ENCODE measurements around the gene OR6S1.

The OR6S1 gene

DNA sequence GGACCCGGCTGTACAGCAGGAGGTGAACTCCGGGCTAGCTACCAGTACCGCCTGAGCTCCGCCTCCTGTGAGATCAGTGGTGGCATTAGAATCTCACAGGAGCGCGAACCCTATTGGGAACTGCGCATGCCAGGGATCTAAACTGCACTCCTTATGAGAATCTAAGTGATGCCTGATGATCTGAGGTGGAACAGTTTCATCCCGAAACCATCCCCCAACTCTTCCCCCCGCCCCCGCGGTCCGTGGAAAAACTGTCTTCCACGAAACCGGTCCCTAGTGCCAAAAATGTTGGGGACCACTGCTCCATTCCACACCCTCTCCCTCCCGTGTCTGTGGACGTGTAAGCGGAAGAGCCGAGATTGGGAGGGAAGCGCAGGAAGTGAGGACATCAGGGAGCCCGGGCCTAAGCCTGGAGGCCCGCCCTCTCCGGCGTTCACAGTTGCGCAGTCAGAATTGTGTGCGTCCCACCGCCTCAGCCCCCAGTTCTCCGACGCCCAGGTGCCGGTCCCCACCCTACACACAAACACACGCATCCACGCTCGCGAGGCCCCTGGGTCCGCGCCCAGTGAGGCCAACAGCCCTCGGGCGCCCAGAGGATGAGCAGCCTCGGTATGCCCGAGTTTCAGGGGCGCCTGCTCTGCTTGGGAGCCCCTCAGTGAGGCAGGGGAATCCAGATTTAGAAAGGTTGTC is 41.1 kb upstream of the OR6S1 start:
- Histone ChIP-seq H3K4me1 (ENCODE audit: control insufficient read depth in 1 of 2, insufficient read depth in 2 of 2, low read length in 2 of 2) (peaks cover 19 to 33% of the 10 kb centered on the region in 2 donors), H3K27me3 (ENCODE audit: low read depth, low read length) (no peaks in the 10 kb centered on the region), H3K9me3 (ENCODE audit: control insufficient read depth in 1 of 2, low read length in 2 of 2) (no peaks in the 10 kb centered on the region), H3K27ac (ENCODE audit: low read length) (peak overlapping the region; percentile 100), H3K4me3 (ENCODE audit: low read depth in 1 of 2, low read length in 2 of 2) (peak overlapping the region; percentile 93), H3K36me3 (ENCODE audit: control insufficient read depth in 1 of 2, insufficient read depth in 2 of 2, low read length in 2 of 2) (peaks cover 0 to 4% of the 10 kb centered on the region in 2 donors)

DNA sequence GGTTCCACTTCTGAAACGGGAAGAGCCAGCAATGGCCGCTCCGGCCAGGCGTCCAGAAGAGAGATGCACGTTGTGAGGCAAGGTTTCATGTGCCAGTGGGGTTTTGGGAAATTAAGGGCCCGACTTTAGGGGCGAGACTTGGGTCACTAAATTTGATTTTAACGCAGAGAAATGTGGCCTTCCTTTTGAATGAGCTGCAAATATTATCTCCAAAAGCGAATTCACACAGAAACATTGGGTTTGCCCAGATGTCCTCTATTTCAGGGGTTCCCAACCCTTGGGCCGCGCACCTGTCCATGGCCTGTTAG is 40.6 kb upstream of the OR6S1 start:
- H3K9me3 ChIP-seq (ENCODE audit: control insufficient read depth in 1 of 2, low read length in 2 of 2), result no peaks in the 10 kb centered on the region
- H3K27ac ChIP-seq (ENCODE audit: low read length), result peak overlapping the region; percentile 100

DNA sequence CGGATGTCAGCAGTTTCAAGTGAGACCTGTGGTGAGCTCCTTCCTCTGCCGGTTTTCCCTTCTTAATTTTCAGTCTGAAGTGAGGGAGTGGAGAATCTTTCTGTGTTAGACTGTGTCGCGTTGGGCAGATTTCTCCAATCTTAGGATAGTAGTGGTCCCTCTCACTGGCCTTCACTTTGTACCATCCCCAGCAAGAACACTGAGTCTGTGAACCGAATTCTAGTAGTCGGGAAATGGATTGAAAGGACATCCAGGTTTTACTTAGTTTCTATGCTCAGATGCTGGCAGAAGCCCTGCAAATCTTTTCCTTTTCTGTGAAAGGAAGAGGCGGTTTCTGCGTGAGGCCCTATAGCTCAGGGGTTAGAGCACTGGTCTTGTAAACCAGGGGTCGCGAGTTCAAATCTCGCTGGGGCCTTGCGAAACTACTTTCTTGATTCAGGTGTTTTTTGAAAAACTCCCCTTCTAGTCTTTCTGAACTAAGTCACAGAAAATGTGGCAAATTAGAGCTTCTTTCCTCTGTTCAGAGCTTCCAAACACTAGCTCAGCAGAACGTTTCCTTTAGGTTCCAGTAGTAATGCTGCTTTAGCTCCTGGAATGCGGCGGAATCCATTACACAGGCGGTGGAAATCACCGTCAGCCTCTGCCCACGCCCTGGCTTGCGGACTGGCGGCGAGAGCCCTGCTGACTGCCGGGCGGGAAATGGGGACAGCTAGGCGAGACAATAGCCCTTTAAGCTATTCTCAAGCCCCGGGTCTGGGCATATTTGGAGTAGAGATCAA is 40.0 kb upstream of the OR6S1 start:
- Histone ChIP-seq H3K27me3 (ENCODE audit: low read depth, low read length) (no peaks in the 10 kb centered on the region), H3K27ac (ENCODE audit: low read length) (peak overlapping the region; percentile 100), H3K9me3 (ENCODE audit: control insufficient read depth in 1 of 2, low read length in 2 of 2) (no peaks in the 10 kb centered on the region), H3K36me3 (ENCODE audit: control insufficient read depth in 1 of 2, insufficient read depth in 2 of 2, low read length in 2 of 2) (peaks cover 0 to 4% of the 10 kb centered on the region in 2 donors), H3K4me3 (ENCODE audit: low read depth in 1 of 2, low read length in 2 of 2) (peak overlapping the region; percentile 93), H3K4me1 (ENCODE audit: control insufficient read depth in 1 of 2, insufficient read depth in 2 of 2, low read length in 2 of 2) (peaks cover 19 to 23% of the 10 kb centered on the region in 2 donors)

More for the DNA sequence above, 40.6 kb upstream of the OR6S1 start:
- Histone ChIP-seq H3K27me3 (ENCODE audit: low read depth, low read length) (no peaks in the 10 kb centered on the region), H3K36me3 (ENCODE audit: control insufficient read depth in 1 of 2, insufficient read depth in 2 of 2, low read length in 2 of 2) (peaks cover 0 to 4% of the 10 kb centered on the region in 2 donors), H3K4me1 (ENCODE audit: control insufficient read depth in 1 of 2, insufficient read depth in 2 of 2, low read length in 2 of 2) (peaks cover 19 to 29% of the 10 kb centered on the region in 2 donors), H3K4me3 (ENCODE audit: low read depth in 1 of 2, low read length in 2 of 2) (peak overlapping the region; percentile 93)

DNA sequence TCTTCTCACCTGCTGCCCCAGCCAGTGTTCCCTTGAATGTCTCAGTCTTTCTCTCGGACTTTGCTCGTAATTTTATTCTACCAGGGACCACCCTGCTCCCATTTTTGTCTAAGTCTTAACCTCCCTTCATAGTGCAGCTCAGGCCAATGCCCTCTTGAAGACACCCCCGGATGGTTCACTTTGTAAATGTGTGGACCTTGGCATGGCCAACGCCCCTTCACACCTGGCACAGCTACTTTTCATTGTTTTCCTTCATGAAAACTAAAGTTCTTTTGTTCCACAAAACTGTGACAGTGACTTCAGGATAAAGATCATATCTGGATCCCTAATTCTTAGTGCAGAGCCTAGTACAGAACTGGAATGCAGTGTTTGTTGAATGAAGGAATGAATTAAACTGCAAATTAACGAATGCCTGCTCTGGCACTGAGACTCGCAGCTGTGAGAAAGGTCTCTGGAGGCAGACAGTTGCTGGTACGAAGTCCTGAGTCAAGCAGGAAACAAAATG is 39.4 kb upstream of the OR6S1 start:
- Histone ChIP-seq H3K4me1 (ENCODE audit: control insufficient read depth in 1 of 2, insufficient read depth in 2 of 2, low read length in 2 of 2) (peaks cover 13 to 22% of the 10 kb centered on the region in 2 donors), H3K4me3 (ENCODE audit: low read depth in 1 of 2, low read length in 2 of 2) (peak overlapping the region; percentile 93), H3K36me3 (ENCODE audit: control insufficient read depth in 1 of 2, insufficient read depth in 2 of 2, low read length in 2 of 2) (peaks cover 0 to 4% of the 10 kb centered on the region in 2 donors), H3K27me3 (ENCODE audit: low read depth, low read length) (no peaks in the 10 kb centered on the region), H3K9me3 (ENCODE audit: control insufficient read depth in 1 of 2, low read length in 2 of 2) (no peaks in the 10 kb centered on the region), H3K27ac (ENCODE audit: low read length) (peak overlapping the region; percentile 100)

DNA sequence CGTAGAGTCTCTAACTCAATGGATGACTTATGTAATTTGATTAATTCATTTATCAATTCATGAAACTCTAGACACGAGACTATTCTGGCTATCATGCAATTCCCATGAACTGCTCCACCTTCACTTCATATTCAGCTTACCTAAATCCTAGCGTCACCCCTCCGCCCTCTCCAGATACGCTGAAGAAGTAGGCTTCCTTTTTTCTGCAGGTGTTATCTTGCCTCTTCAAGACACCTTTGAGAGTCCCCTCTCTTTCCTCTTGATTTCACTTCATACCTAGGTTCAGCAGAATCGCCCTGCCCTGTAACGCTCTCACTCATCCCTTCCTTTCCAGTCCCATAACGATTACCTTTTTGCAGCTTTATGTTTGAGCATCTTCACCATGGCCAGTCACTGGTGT is 38.9 kb upstream of the OR6S1 start:
- H3K4me3 ChIP-seq (ENCODE audit: low read depth in 1 of 2, low read length in 2 of 2), result no peak overlapping the region
- H3K4me1 ChIP-seq (ENCODE audit: control insufficient read depth in 1 of 2, insufficient read depth in 2 of 2, low read length in 2 of 2), result peaks cover 12 to 19% of the 10 kb centered on the region in 2 donors
- no peaks in the 10 kb centered on the region for H3K9me3 ChIP-seq (ENCODE audit: control insufficient read depth in 1 of 2, low read length in 2 of 2)
- peaks cover 0 to 4% of the 10 kb centered on the region in 2 donors for H3K36me3 ChIP-seq (ENCODE audit: control insufficient read depth in 1 of 2, insufficient read depth in 2 of 2, low read length in 2 of 2)
- H3K27me3 ChIP-seq (ENCODE audit: low read depth, low read length), result no peaks in the 10 kb centered on the region
- peak overlapping the region; percentile 5 for H3K27ac ChIP-seq (ENCODE audit: low read length)

DNA sequence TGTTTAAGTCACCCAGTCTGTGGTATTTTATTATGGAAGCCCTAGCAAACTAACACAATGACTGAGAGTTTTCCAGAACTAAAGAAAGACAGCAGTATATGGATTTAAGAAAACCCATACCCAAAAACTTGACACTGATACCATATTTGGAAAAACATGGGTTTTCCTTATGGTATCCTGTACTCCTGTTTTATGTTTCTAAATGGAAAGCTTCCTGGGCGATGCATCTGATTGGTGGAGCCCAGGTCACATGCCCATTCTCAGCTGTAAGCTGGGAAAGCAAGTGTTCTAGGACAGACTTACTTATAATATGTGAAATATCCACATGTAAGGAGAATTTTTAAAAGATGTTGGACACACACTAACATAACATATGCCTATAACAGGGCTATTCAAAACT is 38.4 kb upstream of the OR6S1 start:
- peaks cover 9 to 15% of the 10 kb centered on the region in 2 donors for H3K4me1 ChIP-seq (ENCODE audit: control insufficient read depth in 1 of 2, insufficient read depth in 2 of 2, low read length in 2 of 2)
- no peaks in the 10 kb centered on the region for H3K27me3 ChIP-seq (ENCODE audit: low read depth, low read length)
- H3K4me3 ChIP-seq (ENCODE audit: low read depth in 1 of 2, low read length in 2 of 2), result no peak overlapping the region
- H3K9me3 ChIP-seq (ENCODE audit: control insufficient read depth in 1 of 2, low read length in 2 of 2), result no peaks in the 10 kb centered on the region
- no peak overlapping the region for H3K27ac ChIP-seq (ENCODE audit: low read length)
- peaks cover 0 to 4% of the 10 kb centered on the region in 2 donors for H3K36me3 ChIP-seq (ENCODE audit: control insufficient read depth in 1 of 2, insufficient read depth in 2 of 2, low read length in 2 of 2)

DNA sequence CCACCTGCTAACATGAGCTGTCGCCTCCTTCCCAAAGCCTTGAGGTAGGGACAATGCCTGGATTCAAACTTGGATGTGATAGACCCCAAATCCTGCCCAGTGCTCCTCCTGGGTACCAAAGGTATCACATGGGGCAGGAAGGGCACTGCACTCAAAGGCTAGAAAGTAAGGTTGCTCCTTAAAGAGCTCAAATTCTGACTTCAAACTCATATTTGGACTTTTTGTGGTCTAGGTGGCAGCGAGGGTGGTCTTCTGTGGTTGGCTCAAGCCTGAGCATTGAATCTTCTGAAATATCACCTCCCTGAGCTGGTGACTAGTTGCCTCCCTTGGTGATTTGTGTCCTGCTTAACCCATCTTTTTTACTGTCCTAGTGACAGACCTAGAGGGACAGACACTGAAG is 34.6 kb upstream of the OR6S1 start:
- H3K4me1 ChIP-seq (ENCODE audit: control insufficient read depth in 1 of 2, insufficient read depth in 2 of 2, low read length in 2 of 2), result peaks cover 9% of the 10 kb centered on the region in 2 donors
- no peaks in the 10 kb centered on the region for H3K9me3 ChIP-seq (ENCODE audit: control insufficient read depth in 1 of 2, low read length in 2 of 2)
- H3K4me3 ChIP-seq (ENCODE audit: low read depth in 1 of 2, low read length in 2 of 2), result no peak overlapping the region
- no peak overlapping the region for H3K27ac ChIP-seq (ENCODE audit: low read length)
- H3K36me3 ChIP-seq (ENCODE audit: control insufficient read depth in 1 of 2, insufficient read depth in 2 of 2, low read length in 2 of 2), result no peaks in the 10 kb centered on the region
- no peaks in the 10 kb centered on the region for H3K27me3 ChIP-seq (ENCODE audit: low read depth, low read length)

DNA sequence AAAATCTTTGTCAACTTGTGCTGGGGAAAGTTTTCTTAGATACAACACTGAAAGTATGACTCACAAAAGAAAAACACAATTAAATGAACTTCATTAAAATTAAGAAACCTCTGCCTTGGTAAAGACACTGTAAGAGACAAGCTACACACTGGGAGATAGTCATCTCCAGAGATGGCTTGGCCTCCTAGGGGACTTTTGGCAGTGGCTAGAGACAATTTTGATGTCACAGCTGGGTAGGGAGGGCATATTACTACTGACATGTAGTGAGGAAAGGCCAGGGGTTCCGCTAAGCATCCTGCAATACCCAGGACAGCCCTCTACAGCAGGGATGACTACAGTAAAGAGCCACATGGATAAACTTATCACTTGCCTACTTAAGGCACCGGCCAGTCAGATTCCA is 34.2 kb upstream of the OR6S1 start:
- Histone ChIP-seq H3K27ac (ENCODE audit: low read length) (no peak overlapping the region), H3K27me3 (ENCODE audit: low read depth, low read length) (no peaks in the 10 kb centered on the region), H3K4me1 (ENCODE audit: control insufficient read depth in 1 of 2, insufficient read depth in 2 of 2, low read length in 2 of 2) (peaks cover 5 to 6% of the 10 kb centered on the region in 2 donors), H3K9me3 (ENCODE audit: control insufficient read depth in 1 of 2, low read length in 2 of 2) (no peaks in the 10 kb centered on the region), H3K4me3 (ENCODE audit: low read depth in 1 of 2, low read length in 2 of 2) (no peak overlapping the region), H3K36me3 (ENCODE audit: control insufficient read depth in 1 of 2, insufficient read depth in 2 of 2, low read length in 2 of 2) (no peaks in the 10 kb centered on the region)

DNA sequence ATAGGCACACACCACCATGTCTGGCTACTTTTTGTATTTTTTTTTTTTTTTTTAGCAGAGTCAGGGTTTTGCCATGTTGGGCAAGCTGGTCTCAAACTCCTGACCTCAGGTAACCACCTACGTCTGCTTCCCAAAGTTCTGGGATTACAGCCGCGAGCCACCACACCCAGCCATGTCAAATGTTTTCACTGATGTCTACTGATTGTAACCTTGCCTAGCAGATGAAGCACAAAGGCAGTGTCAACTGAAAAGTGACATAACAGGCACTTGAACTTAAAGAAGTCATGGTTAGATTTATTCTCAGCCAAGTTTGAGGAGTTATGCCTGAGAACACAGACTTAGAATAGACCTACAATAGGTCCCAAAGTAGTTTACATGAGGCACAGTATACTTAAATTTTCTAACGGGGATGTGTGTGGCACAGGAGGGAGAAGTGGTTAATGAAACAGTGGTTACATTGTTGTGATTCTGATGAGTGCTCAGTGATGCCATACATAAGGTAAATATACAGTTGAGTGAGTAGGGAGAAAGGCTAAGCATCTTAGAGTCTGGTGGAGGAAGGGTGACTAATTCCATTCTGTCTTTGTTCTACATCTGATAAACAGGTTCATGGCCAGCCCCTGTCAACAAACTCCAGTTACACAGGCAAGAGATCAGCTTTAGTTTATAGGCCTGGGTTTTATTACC is 30.2 kb upstream of the OR6S1 start:
- no peaks in the 10 kb centered on the region for H3K27me3 ChIP-seq (ENCODE audit: low read depth, low read length)
- no peak overlapping the region for H3K27ac ChIP-seq (ENCODE audit: low read length)
- H3K4me3 ChIP-seq (ENCODE audit: low read depth in 1 of 2, low read length in 2 of 2), result no peak overlapping the region
- no peaks in the 10 kb centered on the region for H3K36me3 ChIP-seq (ENCODE audit: control insufficient read depth in 1 of 2, insufficient read depth in 2 of 2, low read length in 2 of 2)
- no peaks in the 10 kb centered on the region for H3K9me3 ChIP-seq (ENCODE audit: control insufficient read depth in 1 of 2, low read length in 2 of 2)
- H3K4me1 ChIP-seq (ENCODE audit: control insufficient read depth in 1 of 2, insufficient read depth in 2 of 2, low read length in 2 of 2), result no peaks in the 10 kb centered on the region

DNA sequence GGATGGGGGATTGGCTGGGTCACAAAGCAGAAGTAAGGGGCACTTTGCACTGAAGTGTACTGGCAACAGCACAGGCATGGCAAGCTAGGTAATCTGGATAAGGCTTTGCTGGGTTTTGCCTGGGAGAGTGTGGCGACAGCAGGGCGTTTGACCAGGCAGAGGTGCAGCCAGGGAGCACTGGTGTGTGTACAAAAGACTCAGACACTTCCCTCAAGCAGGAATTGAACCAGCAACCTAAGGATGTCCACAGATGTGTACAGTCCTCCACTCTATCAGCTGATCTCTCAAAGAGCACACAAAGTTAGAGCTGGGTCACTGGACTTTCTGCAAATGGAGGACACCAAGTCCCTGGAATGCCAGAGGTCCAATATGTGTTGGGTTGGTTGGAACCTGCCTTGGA is 27.5 kb upstream of the OR6S1 start:
- Histone ChIP-seq H3K27me3 (ENCODE audit: low read depth, low read length) (no peaks in the 10 kb centered on the region), H3K4me3 (ENCODE audit: low read depth in 1 of 2, low read length in 2 of 2) (no peak overlapping the region), H3K36me3 (ENCODE audit: control insufficient read depth in 1 of 2, insufficient read depth in 2 of 2, low read length in 2 of 2) (no peaks in the 10 kb centered on the region), H3K27ac (ENCODE audit: low read length) (no peak overlapping the region), H3K4me1 (ENCODE audit: control insufficient read depth in 1 of 2, insufficient read depth in 2 of 2, low read length in 2 of 2) (no peaks in the 10 kb centered on the region), H3K9me3 (ENCODE audit: control insufficient read depth in 1 of 2, low read length in 2 of 2) (no peaks in the 10 kb centered on the region)

DNA sequence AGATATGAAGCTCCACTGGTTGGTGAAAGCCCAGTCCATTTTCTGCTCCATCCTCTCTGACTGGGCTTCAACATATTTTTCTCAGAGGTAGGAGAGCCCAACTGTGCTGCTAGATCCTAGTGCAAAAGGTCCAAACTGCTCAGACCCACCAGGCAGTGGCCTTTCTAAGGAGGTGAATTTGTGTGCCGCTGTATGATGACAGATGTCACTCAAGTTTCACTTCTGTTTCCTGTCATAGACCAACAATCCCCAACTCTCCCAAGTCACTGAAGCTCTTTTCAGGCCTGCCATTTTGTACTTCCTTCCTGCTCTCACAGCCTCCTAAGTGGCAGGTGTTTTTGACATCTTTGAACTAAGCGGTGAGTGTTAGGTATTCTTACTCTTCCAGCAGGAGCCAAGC is 26.5 kb upstream of the OR6S1 start:
- no peak overlapping the region for H3K4me3 ChIP-seq (ENCODE audit: low read depth in 1 of 2, low read length in 2 of 2)
- no peaks in the 10 kb centered on the region for H3K9me3 ChIP-seq (ENCODE audit: control insufficient read depth in 1 of 2, low read length in 2 of 2)
- no peak overlapping the region for H3K27ac ChIP-seq (ENCODE audit: low read length)
- no peaks in the 10 kb centered on the region for H3K36me3 ChIP-seq (ENCODE audit: control insufficient read depth in 1 of 2, insufficient read depth in 2 of 2, low read length in 2 of 2)
- H3K4me1 ChIP-seq (ENCODE audit: control insufficient read depth in 1 of 2, insufficient read depth in 2 of 2, low read length in 2 of 2), result peaks cover 0 to 8% of the 10 kb centered on the region in 2 donors
- no peaks in the 10 kb centered on the region for H3K27me3 ChIP-seq (ENCODE audit: low read depth, low read length)

Measured in muscle layer of duodenum (tissue), 2 donors.